ENCODE measurements around the gene C2CD2. TPM values are rescaled to one million over a fixed set of nuclear protein-coding genes. Genes with fewer than 3 reads are reported as not detected.

The C2CD2 gene
- total RNA-seq, 1 donor from 2014 or later: 23.8 TPM

DNA sequence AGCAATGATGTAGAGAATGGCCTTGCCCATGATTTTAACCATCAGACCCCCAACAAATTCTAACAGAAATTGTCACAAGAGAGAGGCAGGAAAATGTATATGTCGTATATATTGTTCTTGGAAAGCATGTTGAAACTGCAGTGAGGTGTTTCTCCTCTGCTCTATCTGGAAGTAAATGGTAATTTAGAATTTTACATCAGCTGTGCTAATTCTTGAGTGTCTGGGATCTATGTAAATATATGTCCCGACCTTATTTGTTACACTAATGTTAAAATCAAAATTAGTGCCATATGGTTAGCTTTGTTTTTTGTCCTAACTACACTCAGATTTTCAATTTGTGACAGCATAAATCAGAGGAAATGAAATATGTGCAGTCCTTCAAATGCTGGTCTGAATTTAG lies 35.9 kb upstream of the C2CD2 start:
- Histone ChIP-seq H3K27ac (no peak overlapping the region), H3K36me3 (peaks cover 36% of the 10 kb centered on the region), H3K4me1 (no peaks in the 10 kb centered on the region), H3K4me3 (no peak overlapping the region), H3K27me3 (ENCODE audit: low read depth) (no peaks in the 10 kb centered on the region), H3K9me3 (no peaks in the 10 kb centered on the region)
- ATAC-seq (no peak), DNase-seq (no peak)
- intact Hi-C loops (cut with DNase I): no loop called here
- TF ChIP-seq, protein P1, sequence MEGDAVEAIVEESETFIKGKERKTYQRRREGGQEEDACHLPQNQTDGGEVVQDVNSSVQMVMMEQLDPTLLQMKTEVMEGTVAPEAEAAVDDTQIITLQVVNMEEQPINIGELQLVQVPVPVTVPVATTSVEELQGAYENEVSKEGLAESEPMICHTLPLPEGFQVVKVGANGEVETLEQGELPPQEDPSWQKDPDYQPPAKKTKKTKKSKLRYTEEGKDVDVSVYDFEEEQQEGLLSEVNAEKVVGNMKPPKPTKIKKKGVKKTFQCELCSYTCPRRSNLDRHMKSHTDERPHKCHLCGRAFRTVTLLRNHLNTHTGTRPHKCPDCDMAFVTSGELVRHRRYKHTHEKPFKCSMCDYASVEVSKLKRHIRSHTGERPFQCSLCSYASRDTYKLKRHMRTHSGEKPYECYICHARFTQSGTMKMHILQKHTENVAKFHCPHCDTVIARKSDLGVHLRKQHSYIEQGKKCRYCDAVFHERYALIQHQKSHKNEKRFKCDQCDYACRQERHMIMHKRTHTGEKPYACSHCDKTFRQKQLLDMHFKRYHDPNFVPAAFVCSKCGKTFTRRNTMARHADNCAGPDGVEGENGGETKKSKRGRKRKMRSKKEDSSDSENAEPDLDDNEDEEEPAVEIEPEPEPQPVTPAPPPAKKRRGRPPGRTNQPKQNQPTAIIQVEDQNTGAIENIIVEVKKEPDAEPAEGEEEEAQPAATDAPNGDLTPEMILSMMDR (IDR thresholded peaks at IDR 0.05): no peak

- DNase-seq (no peak), ATAC-seq (no peak)
- H3K9me3 ChIP-seq: no peaks in the 10 kb centered on the region
- no peaks in the 10 kb centered on the region for H3K27me3 ChIP-seq (ENCODE audit: low read depth)
- no peaks in the 10 kb centered on the region for H3K4me1 ChIP-seq
- no peak overlapping the region for H3K27ac ChIP-seq
- peaks cover 18% of the 10 kb centered on the region for H3K36me3 ChIP-seq
- no peak overlapping the region for H3K4me3 ChIP-seq
- intact Hi-C loops (cut with DNase I): no loop called here
- TF ChIP-seq, protein P1 (IDR thresholded peaks at IDR 0.05): no peak
Measured at GRCh38 chr21:41987310-41987709, 33.5 kb upstream of the C2CD2 start.

- TF ChIP-seq, protein P1 (IDR thresholded peaks at IDR 0.05): no peak
- no peaks in the 10 kb centered on the region for H3K27me3 ChIP-seq (ENCODE audit: low read depth)
- peaks cover 3% of the 10 kb centered on the region for H3K36me3 ChIP-seq
- ATAC-seq (no peak), DNase-seq (no peak)
- no peak overlapping the region for H3K4me3 ChIP-seq
- intact Hi-C loops (cut with DNase I): no loop called here
- H3K27ac ChIP-seq: no peak overlapping the region
- H3K4me1 ChIP-seq: no peaks in the 10 kb centered on the region
- H3K9me3 ChIP-seq: no peaks in the 10 kb centered on the region
Measured at GRCh38 chr21:41985662-41986416, 32.0 kb upstream of the C2CD2 start.

- Histone ChIP-seq H3K36me3 (no peaks in the 10 kb centered on the region), H3K4me3 (no peak overlapping the region), H3K9me3 (peaks cover 4% of the 10 kb centered on the region), H3K27me3 (ENCODE audit: low read depth) (no peaks in the 10 kb centered on the region), H3K27ac (no peak overlapping the region), H3K4me1 (no peaks in the 10 kb centered on the region)
- intact Hi-C loops (cut with DNase I): no loop called here
- no peak for ATAC-seq
- DNase-seq: no peak
- TF ChIP-seq, protein P1 (IDR thresholded peaks at IDR 0.05): no peak
Measured at GRCh38 chr21:41983229-41983628, 29.4 kb upstream of the C2CD2 start.

- ATAC-seq (no peak), DNase-seq (no peak)
- Histone ChIP-seq H3K4me1 (no peaks in the 10 kb centered on the region), H3K36me3 (no peaks in the 10 kb centered on the region), H3K27me3 (ENCODE audit: low read depth) (no peaks in the 10 kb centered on the region), H3K27ac (no peak overlapping the region), H3K9me3 (peaks cover 4% of the 10 kb centered on the region), H3K4me3 (no peak overlapping the region)
- TF ChIP-seq, protein P1 (IDR thresholded peaks at IDR 0.05): no peak
- intact Hi-C loops (cut with DNase I): no loop called here
Measured at GRCh38 chr21:41980561-41980960, 26.7 kb upstream of the C2CD2 start.
